ENCODE measurements around the gene OTOP2.

Gene OTOP2

DNA sequence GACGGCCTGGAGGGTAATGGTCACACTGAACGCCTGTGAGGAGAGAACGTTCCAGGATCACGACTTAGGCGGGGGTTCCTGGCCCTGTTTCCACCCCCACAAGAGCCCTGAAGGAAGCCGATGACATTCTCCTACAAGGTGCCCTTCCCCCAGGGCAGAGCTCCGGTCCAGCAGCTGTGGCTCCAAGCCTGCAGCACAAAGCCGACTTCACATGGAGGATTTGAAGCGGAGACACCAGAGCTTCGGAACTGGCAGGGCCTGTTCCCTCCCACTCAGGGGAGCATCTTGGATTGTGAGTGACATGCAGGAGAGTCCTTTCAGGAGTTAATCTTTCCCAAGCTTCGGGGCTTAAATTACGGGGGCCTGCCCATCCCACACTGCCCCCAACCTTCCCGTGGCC, 35.6 kb upstream of the OTOP2 start:
- H3K36me3 ChIP-seq (ENCODE audit: control insufficient read depth, low read depth, low read length) = no peaks in the 10 kb centered on the region
- H3K27ac ChIP-seq (ENCODE audit: low read length) = no peak overlapping the region
- H3K9ac ChIP-seq (ENCODE audit: low read length) = no peak overlapping the region
- H3K9me3 ChIP-seq (ENCODE audit: control insufficient read depth, low read depth, low read length) = no peaks in the 10 kb centered on the region
- H3K4me3 ChIP-seq (ENCODE audit: low read length) = no peak overlapping the region
- H3K27me3 ChIP-seq (ENCODE audit: control insufficient read depth, insufficient read depth, low read length) = peaks cover 19% of the 10 kb centered on the region
- H3K4me1 ChIP-seq (ENCODE audit: control insufficient read depth, low read depth, low read length) = no peaks in the 10 kb centered on the region

DNA sequence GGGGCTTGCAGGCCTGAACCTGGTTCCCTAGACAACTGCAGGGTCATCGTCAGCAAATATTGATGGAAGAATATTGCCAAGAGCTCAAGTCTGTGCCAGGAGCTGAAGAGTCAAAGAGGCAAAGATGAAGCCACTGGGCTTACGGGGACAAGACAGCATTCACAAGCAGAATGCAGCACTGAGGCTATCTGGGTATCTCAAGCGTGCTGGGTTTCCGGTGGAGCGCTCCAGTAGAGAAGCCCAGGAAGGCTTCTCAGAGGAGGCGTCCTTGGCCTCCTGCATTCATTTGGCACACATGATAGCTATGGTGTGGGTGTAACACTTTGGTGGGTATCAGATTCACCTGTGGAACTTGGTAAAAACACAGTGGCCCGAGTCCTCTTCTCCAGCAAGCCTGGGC, 33.5 kb upstream of the OTOP2 start:
- Histone ChIP-seq H3K36me3 (ENCODE audit: control insufficient read depth, low read depth, low read length) (no peaks in the 10 kb centered on the region), H3K27me3 (ENCODE audit: control insufficient read depth, insufficient read depth, low read length) (peaks cover 40% of the 10 kb centered on the region), H3K27ac (ENCODE audit: low read length) (no peak overlapping the region), H3K4me1 (ENCODE audit: control insufficient read depth, low read depth, low read length) (no peaks in the 10 kb centered on the region), H3K4me3 (ENCODE audit: low read length) (no peak overlapping the region), H3K9me3 (ENCODE audit: control insufficient read depth, low read depth, low read length) (no peaks in the 10 kb centered on the region), H3K9ac (ENCODE audit: low read length) (no peak overlapping the region)

DNA sequence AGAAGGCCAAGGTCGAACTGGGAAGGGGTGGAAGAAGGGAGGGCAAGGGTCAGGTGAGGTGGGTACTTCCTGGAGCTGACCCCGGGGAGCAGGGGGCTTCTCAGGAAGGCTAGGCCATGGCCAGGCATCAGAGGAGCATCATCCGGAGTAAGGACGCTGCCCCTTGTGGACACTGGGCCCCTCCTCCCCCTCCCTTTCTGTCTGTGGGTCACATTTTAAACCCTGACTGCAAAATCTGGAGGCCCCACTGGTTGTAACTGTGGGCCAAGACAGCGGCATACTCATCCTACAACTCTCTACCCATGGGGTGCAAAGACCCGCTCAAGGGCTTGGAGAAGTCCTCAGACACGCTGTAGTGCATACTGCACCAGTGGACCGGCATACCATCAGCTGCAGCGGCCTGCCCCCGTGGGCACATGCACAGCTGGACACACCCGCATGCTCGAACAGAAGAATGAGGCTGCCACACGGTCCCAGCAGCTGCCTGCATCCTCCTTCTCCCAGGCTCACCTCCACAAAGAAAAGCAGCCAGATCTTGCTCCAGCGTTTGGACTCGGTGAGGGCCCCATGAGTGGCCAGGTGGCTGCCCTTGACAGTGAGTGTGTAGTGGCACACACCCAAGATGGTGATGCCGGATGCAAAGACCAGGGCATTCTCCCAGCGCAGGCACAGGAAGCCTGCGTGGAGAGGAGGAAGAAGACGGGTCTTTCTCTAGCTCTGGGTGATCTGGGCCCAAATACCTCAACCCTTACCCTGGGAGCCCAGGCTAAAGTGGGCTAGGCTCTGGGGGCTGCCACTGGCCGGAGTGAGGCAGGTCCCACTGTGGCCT, 31.8 kb upstream of the OTOP2 start:
- Histone ChIP-seq H3K4me1 (ENCODE audit: control insufficient read depth, low read depth, low read length) (no peaks in the 10 kb centered on the region), H3K36me3 (ENCODE audit: control insufficient read depth, low read depth, low read length) (no peaks in the 10 kb centered on the region), H3K27me3 (ENCODE audit: control insufficient read depth, insufficient read depth, low read length) (peaks cover 51% of the 10 kb centered on the region), H3K4me3 (ENCODE audit: low read length) (no peak overlapping the region), H3K27ac (ENCODE audit: low read length) (no peak overlapping the region), H3K9ac (ENCODE audit: low read length) (no peak overlapping the region), H3K9me3 (ENCODE audit: control insufficient read depth, low read depth, low read length) (no peaks in the 10 kb centered on the region)

DNA sequence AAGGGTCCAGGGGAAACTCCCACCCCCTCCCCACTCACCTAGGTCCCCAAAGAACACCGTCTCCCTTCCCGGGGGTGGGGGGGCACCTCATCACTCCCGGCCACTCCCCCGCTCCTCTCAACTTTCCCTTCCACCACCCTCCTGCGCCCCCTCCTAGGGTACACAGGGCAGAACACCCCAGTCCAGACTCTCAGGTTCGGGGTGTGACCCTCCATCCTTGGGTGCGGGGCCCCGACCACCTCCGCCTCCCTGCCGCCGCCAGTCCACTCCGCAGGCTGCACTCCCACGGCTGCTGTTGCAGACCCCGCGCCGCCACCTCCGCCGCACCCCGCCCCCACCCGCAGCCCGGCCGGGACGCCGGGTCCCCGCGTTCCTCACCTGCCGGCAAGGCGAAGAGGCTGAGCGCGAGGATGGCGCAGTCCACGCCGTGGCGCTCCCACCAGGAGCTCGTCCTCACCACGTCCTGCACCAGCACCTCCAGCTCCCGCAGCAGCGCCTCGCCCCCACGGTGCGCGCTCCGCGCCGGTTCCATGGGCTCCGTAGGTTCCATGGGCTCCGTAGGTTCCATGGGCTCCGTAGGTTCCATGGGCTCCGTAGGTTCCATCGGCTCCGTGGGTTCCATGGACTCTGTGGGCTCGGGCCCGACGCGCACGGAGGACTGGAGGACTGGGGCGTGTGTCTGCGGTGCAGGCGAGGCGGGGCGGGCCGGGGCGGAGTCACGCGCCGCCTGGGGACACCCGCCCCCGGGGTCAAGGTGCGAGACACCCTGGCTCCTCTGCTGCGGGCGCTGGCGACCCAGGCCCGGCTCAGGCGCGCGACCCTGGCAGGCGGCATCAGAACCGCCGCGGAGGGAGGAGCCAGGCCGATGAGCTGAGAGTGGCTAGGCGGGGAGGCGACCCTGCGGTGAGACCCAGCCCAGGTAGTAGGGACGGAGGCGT, 30.8 kb upstream of the OTOP2 start, which contains the start of gene FADS6:
Gene FADS6 (minus strand): TSS at position 660 of the 938 bp plus-strand sequence. CDS start 38 bp downstream, at position 622.
- Histone ChIP-seq H3K9ac (ENCODE audit: low read length) (no peak within 1 kb of the TSS), H3K36me3 (ENCODE audit: control insufficient read depth, low read depth, low read length) (no peaks in the 10 kb centered on the region), H3K27me3 (ENCODE audit: control insufficient read depth, insufficient read depth, low read length) (peaks cover 51% of the 10 kb centered on the region), H3K4me3 (ENCODE audit: low read length) (peak within 1 kb of the TSS; percentile 59), H3K9me3 (ENCODE audit: control insufficient read depth, low read depth, low read length) (no peaks in the 10 kb centered on the region), H3K27ac (ENCODE audit: low read length) (no peak within 1 kb of the TSS), H3K4me1 (ENCODE audit: control insufficient read depth, low read depth, low read length) (no peaks in the 10 kb centered on the region)

DNA sequence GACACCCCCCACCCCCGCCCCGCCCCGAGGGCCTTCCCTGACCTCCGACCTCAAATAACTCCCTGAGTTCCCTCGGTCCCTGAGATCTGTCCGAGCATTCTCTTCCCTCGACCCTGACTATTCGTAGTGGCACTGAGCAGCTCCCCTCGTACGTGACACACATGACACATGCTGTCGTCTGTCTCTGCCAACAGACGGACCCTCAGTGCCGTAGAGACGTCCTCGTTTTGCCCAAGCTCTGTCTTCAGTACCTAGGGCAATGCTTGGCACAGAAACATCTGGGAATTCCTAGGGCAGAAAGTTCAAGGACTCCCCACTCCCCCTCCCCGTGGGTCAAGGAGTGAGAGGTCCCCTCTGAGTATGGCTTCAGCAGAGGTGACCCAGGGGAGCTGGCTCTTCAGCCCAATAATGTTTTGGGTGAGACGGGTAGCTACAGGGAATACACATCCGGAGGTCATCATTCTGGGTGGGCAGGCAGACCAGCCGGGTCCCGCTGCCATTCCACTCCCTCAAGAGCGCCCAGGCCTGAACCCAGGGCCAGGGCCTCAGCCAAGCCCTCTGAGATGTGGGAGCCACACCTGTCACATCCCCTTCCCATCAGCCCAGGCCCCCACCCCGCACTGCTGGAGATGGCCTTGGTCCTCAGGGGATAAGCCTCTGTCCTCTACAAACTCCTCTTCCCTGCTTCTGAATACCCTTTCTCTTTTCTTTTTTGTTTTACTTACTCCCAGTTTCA, 30.0 kb upstream of the OTOP2 start:
- H3K9ac ChIP-seq (ENCODE audit: low read length) = no peak overlapping the region
- peak overlapping the region; percentile 59 for H3K4me3 ChIP-seq (ENCODE audit: low read length)
- no peak overlapping the region for H3K27ac ChIP-seq (ENCODE audit: low read length)
- H3K9me3 ChIP-seq (ENCODE audit: control insufficient read depth, low read depth, low read length) = no peaks in the 10 kb centered on the region
- H3K27me3 ChIP-seq (ENCODE audit: control insufficient read depth, insufficient read depth, low read length) = peaks cover 51% of the 10 kb centered on the region
- no peaks in the 10 kb centered on the region for H3K36me3 ChIP-seq (ENCODE audit: control insufficient read depth, low read depth, low read length)
- H3K4me1 ChIP-seq (ENCODE audit: control insufficient read depth, low read depth, low read length) = no peaks in the 10 kb centered on the region

DNA sequence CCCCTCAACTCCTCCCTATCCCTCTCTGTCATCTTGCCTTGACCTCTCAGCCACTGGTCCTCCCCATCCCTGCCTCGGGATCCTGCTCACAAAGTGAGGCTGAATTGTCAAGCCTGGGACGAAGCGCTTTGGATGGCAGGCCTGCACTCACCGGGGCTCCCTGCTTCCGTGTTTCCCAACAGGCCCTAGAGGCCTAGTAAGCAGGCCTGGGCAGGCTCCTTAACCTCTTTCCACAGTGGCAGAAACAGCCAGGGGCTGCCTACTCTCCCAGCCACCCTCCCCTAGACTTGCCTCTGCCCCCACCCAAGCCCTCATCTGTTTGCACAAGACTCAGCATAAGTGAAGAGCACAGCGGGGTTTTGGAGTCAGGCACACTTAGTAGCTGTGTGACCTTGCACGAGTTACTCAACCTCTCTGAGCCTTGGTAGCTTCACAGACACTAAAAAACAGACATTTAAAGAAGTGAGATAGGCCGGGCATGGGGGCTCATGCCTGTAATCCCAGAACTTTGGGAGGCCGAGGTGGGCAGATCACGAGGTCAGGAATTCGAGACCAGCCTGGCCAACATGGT, 25.6 kb upstream of the OTOP2 start:
- no peak overlapping the region for H3K27ac ChIP-seq (ENCODE audit: low read length)
- peaks cover 33% of the 10 kb centered on the region for H3K27me3 ChIP-seq (ENCODE audit: control insufficient read depth, insufficient read depth, low read length)
- no peaks in the 10 kb centered on the region for H3K9me3 ChIP-seq (ENCODE audit: control insufficient read depth, low read depth, low read length)
- no peak overlapping the region for H3K9ac ChIP-seq (ENCODE audit: low read length)
- H3K4me1 ChIP-seq (ENCODE audit: control insufficient read depth, low read depth, low read length) = no peaks in the 10 kb centered on the region
- no peak overlapping the region for H3K4me3 ChIP-seq (ENCODE audit: low read length)
- no peaks in the 10 kb centered on the region for H3K36me3 ChIP-seq (ENCODE audit: control insufficient read depth, low read depth, low read length)

DNA sequence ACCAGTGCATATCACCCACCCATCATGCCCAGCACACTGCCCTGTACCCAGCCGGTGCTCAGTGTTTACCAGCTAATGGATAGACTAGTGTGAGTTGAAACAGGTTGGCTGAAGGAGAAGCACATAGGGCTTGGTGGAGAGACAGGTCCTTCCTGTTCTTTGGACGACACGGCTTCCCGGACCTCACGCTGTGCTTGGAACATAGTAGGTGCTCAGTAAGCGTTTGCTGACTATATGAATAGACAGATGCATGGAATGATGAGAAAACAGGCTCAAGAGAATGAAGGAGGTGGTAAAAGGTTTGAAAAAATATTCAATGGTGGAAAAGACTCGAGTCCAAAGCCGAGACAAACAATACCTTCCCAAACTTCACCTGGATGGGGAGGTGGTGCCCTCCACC, 23.9 kb upstream of the OTOP2 start:
- Histone ChIP-seq H3K36me3 (ENCODE audit: control insufficient read depth, low read depth, low read length) (no peaks in the 10 kb centered on the region), H3K4me3 (ENCODE audit: low read length) (no peak overlapping the region), H3K9ac (ENCODE audit: low read length) (no peak overlapping the region), H3K4me1 (ENCODE audit: control insufficient read depth, low read depth, low read length) (no peaks in the 10 kb centered on the region), H3K9me3 (ENCODE audit: control insufficient read depth, low read depth, low read length) (no peaks in the 10 kb centered on the region), H3K27me3 (ENCODE audit: control insufficient read depth, insufficient read depth, low read length) (peaks cover 15% of the 10 kb centered on the region), H3K27ac (ENCODE audit: low read length) (no peak overlapping the region)

DNA sequence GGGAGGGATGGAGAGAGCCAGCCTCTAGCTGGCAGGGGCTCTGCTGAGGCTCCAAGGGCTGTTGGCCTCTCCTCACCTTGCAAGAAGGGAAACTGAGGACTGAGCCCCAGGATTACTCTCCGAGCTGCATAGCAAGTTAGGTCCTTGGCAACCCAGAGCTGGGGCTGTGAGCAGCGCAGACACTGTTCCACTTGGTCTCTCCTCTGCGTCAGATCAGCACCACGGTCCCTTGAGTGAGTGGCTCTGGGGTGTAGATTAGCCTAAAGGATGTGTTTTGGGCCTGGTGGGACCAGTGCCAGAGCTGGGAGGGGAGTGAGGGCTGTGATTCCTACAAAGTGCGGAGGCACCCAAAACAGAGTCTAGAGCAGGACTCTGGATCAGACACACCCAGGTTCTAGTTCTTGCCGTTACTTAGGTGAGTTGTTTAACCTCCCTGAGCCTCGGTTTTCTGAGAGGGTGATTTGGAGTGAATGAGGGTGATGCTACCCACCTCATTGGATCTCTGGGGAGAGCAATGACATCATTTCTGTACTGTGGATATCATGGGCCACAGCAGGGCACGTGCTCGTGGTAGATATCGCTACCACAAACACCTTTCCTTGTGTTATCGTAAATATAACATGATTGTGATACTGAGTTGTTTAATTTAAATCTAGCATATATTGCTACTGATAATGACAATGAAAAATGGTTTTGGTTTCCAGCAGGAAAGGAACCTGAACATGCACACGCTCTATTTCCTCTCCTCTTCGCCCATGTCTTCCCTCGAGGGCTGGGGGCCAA, 22.5 kb upstream of the OTOP2 start:
- Histone ChIP-seq H3K27ac (ENCODE audit: low read length) (no peak overlapping the region), H3K4me3 (ENCODE audit: low read length) (no peak overlapping the region), H3K36me3 (ENCODE audit: control insufficient read depth, low read depth, low read length) (no peaks in the 10 kb centered on the region), H3K9ac (ENCODE audit: low read length) (no peak overlapping the region), H3K4me1 (ENCODE audit: control insufficient read depth, low read depth, low read length) (no peaks in the 10 kb centered on the region), H3K9me3 (ENCODE audit: control insufficient read depth, low read depth, low read length) (no peaks in the 10 kb centered on the region), H3K27me3 (ENCODE audit: control insufficient read depth, insufficient read depth, low read length) (peaks cover 2% of the 10 kb centered on the region)

DNA sequence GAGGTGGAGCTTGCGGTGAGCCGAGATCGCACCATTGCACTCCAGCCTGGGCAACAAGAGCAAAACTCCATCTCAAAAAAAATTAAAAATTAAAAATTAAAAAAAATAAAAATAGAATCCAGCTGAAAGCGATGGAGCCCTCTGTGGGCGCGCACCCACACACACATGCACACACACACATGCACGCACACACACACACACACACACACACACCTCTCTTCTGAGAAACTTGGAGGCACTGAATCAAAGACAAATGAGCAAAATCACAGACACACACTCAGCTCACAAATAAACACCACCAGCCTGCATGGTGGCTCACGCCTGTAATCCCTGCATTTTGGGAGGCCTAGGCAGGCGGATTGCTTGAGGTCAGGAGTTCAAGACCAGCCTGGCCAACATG, 21.0 kb upstream of the OTOP2 start:
- H3K4me3 ChIP-seq (ENCODE audit: low read length) = no peak overlapping the region
- H3K27me3 ChIP-seq (ENCODE audit: control insufficient read depth, insufficient read depth, low read length) = no peaks in the 10 kb centered on the region
- no peak overlapping the region for H3K27ac ChIP-seq (ENCODE audit: low read length)
- H3K36me3 ChIP-seq (ENCODE audit: control insufficient read depth, low read depth, low read length) = no peaks in the 10 kb centered on the region
- H3K4me1 ChIP-seq (ENCODE audit: control insufficient read depth, low read depth, low read length) = no peaks in the 10 kb centered on the region
- H3K9me3 ChIP-seq (ENCODE audit: control insufficient read depth, low read depth, low read length) = no peaks in the 10 kb centered on the region
- no peak overlapping the region for H3K9ac ChIP-seq (ENCODE audit: low read length)

DNA sequence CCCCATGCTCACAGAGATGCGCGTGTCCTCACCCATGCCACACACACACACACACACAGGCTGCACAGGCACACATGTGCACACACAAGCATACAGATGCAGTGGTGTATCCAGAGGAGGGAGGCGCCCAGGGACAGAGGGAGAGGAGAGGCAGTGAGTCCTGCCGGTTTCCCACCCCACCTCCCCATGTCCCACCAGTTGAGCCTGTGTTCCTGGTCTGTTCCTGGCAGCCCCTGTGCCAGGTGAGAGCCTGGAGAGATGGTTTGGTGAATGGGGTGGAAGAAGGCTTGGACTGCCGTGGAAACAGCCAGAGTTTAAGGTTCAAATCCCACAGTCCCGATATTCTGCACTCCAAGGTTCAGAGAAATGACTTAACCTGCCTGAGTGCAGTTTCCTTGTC, 20.4 kb upstream of the OTOP2 start:
- no peaks in the 10 kb centered on the region for H3K9me3 ChIP-seq (ENCODE audit: control insufficient read depth, low read depth, low read length)
- H3K27ac ChIP-seq (ENCODE audit: low read length) = no peak overlapping the region
- no peaks in the 10 kb centered on the region for H3K36me3 ChIP-seq (ENCODE audit: control insufficient read depth, low read depth, low read length)
- no peaks in the 10 kb centered on the region for H3K27me3 ChIP-seq (ENCODE audit: control insufficient read depth, insufficient read depth, low read length)
- no peak overlapping the region for H3K4me3 ChIP-seq (ENCODE audit: low read length)
- H3K9ac ChIP-seq (ENCODE audit: low read length) = no peak overlapping the region
- H3K4me1 ChIP-seq (ENCODE audit: control insufficient read depth, low read depth, low read length) = peaks cover under 1% of the 10 kb centered on the region

Data from iPS-18a (cell line).